ENCODE results near the gene VPS18.

The VPS18 gene

GRCh38 chr15:40879609-40880008, 14.6 kb upstream of the VPS18 start:
- TF ChIP-seq MYC (IDR thresholded peaks at IDR 0.05; ENCODE audit: low read depth, low read length) (no peak), CTCF (IDR thresholded peaks at IDR 0.05; ENCODE audit: low read depth, low read length) (no peak), POLR2A (IDR thresholded peaks at IDR 0.05; ENCODE audit: extremely low read depth, insufficient read length) (no peak), MAX (IDR thresholded peaks at IDR 0.05; ENCODE audit: low read depth, low read length) (no peak)
- H3K4me3 ChIP-seq (ENCODE audit: low read depth, low read length) = no peak overlapping the region
- no peak for DNase-seq (ENCODE audit: low read depth)

- no peak for DNase-seq (ENCODE audit: low read depth)
- TF ChIP-seq MAX (IDR thresholded peaks at IDR 0.05; ENCODE audit: low read depth, low read length) (no peak), POLR2A (IDR thresholded peaks at IDR 0.05; ENCODE audit: extremely low read depth, insufficient read length) (no peak), CTCF (IDR thresholded peaks at IDR 0.05; ENCODE audit: low read depth, low read length) (no peak), MYC (IDR thresholded peaks at IDR 0.05; ENCODE audit: low read depth, low read length) (no peak)
- no peak overlapping the region for H3K4me3 ChIP-seq (ENCODE audit: low read depth, low read length)
Observed at GRCh38 chr15:40881351-40881750, 12.9 kb upstream of the VPS18 start.

DNA sequence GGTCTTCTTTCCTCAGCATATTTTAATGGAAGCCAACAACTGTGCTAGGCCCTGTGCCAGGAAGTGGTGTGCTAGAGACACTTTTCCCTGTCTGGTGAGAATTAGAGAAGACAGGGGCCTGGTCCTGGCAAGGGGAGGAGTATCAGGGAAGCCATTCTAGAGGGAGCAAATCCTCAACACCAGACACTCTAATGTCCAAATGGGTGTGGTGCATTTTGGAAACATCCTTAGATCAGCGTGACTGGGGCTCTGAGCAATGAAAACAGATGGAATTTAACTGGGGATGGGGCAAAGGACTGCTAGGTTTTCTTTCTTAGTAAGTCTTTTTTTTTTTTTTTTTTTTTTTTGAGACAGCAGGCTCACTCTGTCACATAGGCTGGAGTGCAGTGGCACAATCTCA, 7.7 kb upstream of the VPS18 start:
- TF ChIP-seq CTCF (IDR thresholded peaks at IDR 0.05; ENCODE audit: low read depth, low read length) (no peak), POLR2A (IDR thresholded peaks at IDR 0.05; ENCODE audit: extremely low read depth, insufficient read length) (no peak), MYC (IDR thresholded peaks at IDR 0.05; ENCODE audit: low read depth, low read length) (no peak), MAX (IDR thresholded peaks at IDR 0.05; ENCODE audit: low read depth, low read length) (no peak)
- H3K4me3 ChIP-seq (ENCODE audit: low read depth, low read length) = no peak overlapping the region
- DNase-seq (ENCODE audit: low read depth) = no peak

DNA sequence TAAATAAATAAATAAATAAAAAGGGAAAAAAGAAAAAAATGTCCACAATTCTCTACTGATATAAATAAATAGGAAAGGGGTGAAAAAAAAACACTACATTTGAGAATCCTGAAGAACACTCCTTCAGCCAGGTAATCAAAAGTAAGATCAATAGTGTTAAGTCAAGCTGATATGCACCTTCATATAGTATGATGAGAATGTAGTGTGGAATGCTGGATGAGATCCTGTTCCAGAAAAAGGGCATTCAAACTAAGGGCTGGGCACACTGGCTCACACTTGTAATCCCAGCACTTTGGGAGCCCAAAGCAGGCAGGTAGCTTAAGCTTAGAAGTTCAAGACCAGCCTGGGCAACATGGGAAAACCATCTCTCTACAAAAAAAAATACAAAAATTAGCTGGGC, 5.1 kb upstream of the VPS18 start:
- no peak overlapping the region for H3K4me3 ChIP-seq (ENCODE audit: low read depth, low read length)
- no peak for TF ChIP-seq MAX (IDR thresholded peaks at IDR 0.05; ENCODE audit: low read depth, low read length)
- no peak for TF ChIP-seq POLR2A (IDR thresholded peaks at IDR 0.05; ENCODE audit: extremely low read depth, insufficient read length)
- no peak for TF ChIP-seq CTCF (IDR thresholded peaks at IDR 0.05; ENCODE audit: low read depth, low read length)
- no peak for TF ChIP-seq MYC (IDR thresholded peaks at IDR 0.05; ENCODE audit: low read depth, low read length)

DNA sequence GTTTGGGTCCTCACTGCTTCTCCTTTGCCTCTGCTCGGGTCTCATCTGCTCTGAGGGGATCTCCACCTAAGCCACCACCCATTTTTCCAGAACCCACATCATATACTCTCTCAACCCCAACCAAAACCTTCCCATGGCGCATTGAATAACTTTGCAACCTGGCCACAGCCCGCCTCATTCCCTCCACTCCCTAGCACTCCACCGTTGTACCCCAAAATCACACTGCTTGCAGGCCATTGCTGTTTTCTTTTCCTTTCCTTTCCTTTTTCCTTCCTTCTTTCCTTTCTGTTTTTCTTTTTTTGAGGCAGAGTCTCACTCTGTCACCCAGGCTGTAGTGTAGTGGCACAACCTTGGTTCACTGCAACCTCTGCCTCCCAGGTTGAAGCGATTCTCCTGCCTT, 3.1 kb upstream of the VPS18 start:
- TF ChIP-seq MAX (IDR thresholded peaks at IDR 0.05; ENCODE audit: low read depth, low read length) = no peak
- no peak for TF ChIP-seq MYC (IDR thresholded peaks at IDR 0.05; ENCODE audit: low read depth, low read length)
- no peak for TF ChIP-seq POLR2A (IDR thresholded peaks at IDR 0.05; ENCODE audit: extremely low read depth, insufficient read length)
- TF ChIP-seq CTCF (IDR thresholded peaks at IDR 0.05; ENCODE audit: low read depth, low read length) = no peak
- no peak for DNase-seq (ENCODE audit: low read depth)

More for the DNA sequence above, 5.1 kb upstream of the VPS18 start:
- DNase-seq (ENCODE audit: low read depth) = no peak

More for the DNA sequence above, 3.1 kb upstream of the VPS18 start:
- no peak overlapping the region for H3K4me3 ChIP-seq (ENCODE audit: low read depth, low read length)
